ENCODE data around the gene CCDC194.
"Not testable (repeated sequence)": the region's sequence is repeated elsewhere in the genome, so short reads cannot be mapped to it uniquely, and the experiment has no call there.

The CCDC194 gene

GRCh38 chr19:17370026-17370587, 23.9 kb downstream of the CCDC194 start:
- DNase-seq (ENCODE audit: low read depth) = no peak

GRCh38 chr19:17365361-17365760, 28.6 kb downstream of the CCDC194 start:
- DNase-seq (ENCODE audit: low read depth) = no peak

- DNase-seq (ENCODE audit: low read depth) = not testable (repeated sequence)
Observed at GRCh38 chr19:17363852-17364605, 30.0 kb downstream of the CCDC194 start.

GRCh38 chr19:17359905-17360800, 33.8 kb downstream of the CCDC194 start:
- DNase-seq (ENCODE audit: low read depth) = no peak

GRCh38 chr19:17358395-17358794, 35.6 kb downstream of the CCDC194 start:
- DNase-seq (ENCODE audit: low read depth) = no peak

GRCh38 chr19:17357724-17358123, 36.3 kb downstream of the CCDC194 start:
- no peak for DNase-seq (ENCODE audit: low read depth)

GRCh38 chr19:17357078-17357666, 36.8 kb downstream of the CCDC194 start:
- no peak for DNase-seq (ENCODE audit: low read depth)

GRCh38 chr19:17353386-17353785, 40.6 kb downstream of the CCDC194 start:
- no peak for DNase-seq (ENCODE audit: low read depth)

- no peak for DNase-seq (ENCODE audit: low read depth)
Observed at GRCh38 chr19:17352608-17353280, 41.3 kb downstream of the CCDC194 start.

- no peak for DNase-seq (ENCODE audit: low read depth)
Observed at GRCh38 chr19:17351815-17352435, 42.1 kb downstream of the CCDC194 start.

- no peak for DNase-seq (ENCODE audit: low read depth)
Observed at GRCh38 chr19:17348700-17349099, 45.3 kb downstream of the CCDC194 start.

GRCh38 chr19:17347877-17348276, 46.1 kb downstream of the CCDC194 start:
- DNase-seq (ENCODE audit: low read depth) = no peak

GRCh38 chr19:17347361-17347760, 46.6 kb downstream of the CCDC194 start:
- DNase-seq (ENCODE audit: low read depth) = no peak

- DNase-seq (ENCODE audit: low read depth) = peak; percentile 67
Observed at GRCh38 chr19:17346109-17346671, 47.8 kb downstream of the CCDC194 start.

GRCh38 chr19:17341845-17342244, 52.2 kb downstream of the CCDC194 start:
- no peak for DNase-seq (ENCODE audit: low read depth)

- DNase-seq (ENCODE audit: low read depth) = no peak
Observed at GRCh38 chr19:17341386-17341785, 52.6 kb downstream of the CCDC194 start.

GRCh38 chr19:17340871-17341357, 53.1 kb downstream of the CCDC194 start:
- no peak for DNase-seq (ENCODE audit: low read depth)
